HG02885 (cell line): ENCODE results near the gene TP53BP1.

Source experiments
- ATAC-seq: cut with Tn5 transposase; IDR thresholded peaks from one replicate; pipeline ENCODE4 v1.9.1; 2021; ENCODE audit warnings: mild to moderate bottlenecking; ENCODE audit not compliant: unreplicated experiment, poor library complexity

TP53BP1 gene

DNA sequence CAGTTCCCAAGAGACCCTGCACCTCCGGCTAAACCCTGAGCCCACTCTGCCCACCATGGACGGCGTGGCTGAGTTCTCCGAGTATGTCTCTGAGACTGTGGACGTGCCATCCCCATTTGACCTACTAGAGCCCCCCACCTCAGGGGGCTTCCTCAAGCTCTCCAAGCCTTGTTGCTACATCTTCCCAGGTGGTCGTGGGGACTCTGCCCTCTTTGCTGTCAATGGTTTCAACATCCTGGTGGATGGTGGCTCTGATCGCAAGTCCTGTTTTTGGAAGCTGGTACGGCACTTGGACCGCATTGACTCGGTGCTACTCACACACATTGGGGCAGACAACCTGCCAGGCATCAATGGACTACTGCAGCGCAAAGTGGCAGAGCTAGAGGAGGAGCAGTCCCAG is 28.5 kb upstream of the TP53BP1 start:
- no peak for ATAC-seq

DNA sequence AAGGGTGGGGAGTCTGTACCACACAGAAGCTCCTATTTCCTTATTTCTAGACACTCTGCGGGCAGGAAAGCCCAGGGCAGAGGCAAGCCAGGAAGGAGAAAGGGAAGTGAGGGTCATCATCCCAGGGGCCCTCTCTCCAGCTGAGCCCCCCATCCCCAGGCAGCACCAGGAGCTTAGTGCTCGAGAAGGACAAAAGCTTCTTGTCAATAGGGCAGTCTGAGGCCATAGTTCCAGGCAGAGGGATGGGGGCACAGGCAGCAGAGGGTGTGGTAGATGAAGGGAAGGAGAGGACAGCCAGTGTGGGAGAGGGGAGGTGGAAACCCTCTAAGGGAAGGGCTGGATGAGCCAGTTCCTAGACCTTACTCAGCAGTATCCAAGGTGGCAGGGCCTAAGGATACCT is 27.2 kb upstream of the TP53BP1 start:
- ATAC-seq = no peak

DNA sequence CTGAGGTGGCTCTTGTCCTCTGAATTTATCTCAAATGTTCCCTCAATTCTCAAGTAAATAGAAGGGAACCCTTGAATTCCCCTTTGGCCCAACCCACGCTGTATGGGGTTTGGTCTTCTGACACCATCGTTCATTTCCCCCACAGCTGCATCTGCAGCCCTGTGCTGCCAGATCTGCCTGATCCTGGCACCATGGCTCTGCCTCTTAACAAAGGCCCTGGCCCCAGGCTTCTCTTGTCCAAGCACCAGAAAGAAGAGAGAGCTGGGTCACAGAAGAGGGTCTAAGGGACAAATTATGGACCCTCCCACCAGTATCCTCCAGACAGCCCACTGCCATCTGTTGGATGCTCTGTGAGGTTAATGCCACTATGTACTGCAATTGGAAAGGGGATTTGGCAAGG is 26.2 kb upstream of the TP53BP1 start:
- no peak for ATAC-seq

DNA sequence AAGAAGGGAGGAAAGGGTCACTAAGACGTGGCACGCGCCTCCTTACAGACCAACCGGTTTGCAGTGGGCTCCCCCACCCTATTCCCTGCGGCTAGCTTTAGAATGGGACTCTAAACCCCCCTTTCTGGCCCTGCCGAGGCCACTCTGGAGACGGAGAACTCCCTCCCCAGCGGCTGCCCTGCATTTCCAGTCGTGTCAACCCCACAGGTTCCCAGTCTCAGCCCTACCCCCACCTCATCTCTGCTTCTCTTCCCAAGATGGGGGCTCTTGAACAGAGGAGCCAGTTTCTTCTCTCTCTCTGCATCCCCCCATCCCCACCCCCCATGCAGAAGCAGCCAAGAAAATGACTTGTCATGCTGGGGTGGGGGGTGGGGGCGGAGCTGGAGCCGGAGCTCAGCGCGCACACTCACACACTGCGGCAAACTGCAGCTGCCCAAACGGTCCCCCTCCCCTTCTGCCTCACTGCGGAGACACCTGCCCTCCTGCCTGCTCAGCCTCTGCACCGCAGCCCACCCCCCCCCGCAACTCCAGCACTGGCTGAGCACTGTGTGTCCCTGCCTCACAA is 25.3 kb upstream of the TP53BP1 start:
- ATAC-seq = no peak

DNA sequence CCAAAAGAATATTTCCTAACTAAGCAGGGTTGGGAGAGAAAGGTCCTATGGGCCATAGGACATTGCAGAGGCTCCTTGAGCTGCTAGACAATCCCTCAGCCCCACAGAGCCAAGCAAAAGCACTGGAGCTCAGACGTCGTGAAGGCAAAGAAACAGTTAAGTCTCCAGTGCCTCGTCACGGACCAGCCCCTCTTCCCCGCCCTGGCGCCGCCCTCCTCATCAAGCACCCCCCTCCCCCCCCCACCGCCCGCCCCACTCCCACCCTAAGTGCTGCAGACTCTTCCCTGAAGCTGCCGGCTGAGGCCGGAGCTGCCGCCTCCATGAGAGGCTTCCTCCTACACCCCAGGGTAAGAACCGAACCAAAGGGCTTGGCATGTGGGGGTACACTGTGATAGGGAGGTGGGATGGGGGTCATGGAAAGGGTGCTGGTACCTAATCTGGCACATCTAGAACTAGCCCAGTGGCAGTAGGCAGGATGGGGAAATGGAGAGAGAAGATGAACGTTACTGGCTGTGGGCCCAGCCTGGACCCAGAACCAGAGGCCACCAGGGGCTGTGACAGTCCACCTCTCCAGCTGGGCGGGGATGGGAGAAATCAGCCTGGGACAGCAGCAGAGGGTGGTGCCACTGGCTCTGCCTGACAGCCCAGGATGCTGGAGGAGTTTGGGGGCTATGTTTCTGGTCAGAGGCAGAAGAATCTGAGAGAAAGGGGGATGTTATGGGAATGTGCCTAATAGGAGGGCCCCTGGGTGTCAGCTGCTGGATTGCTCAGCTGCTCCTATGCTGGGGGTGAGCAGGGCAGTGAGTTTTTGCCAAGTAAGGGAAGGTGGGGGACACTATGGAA is 24.6 kb upstream of the TP53BP1 start, which contains the start of gene MAP1A:
Gene MAP1A (plus strand): TSS at position 255 of the 843 bp plus-strand sequence. CDS start 3,866 bp downstream, outside the sequence.
- no peak for ATAC-seq

DNA sequence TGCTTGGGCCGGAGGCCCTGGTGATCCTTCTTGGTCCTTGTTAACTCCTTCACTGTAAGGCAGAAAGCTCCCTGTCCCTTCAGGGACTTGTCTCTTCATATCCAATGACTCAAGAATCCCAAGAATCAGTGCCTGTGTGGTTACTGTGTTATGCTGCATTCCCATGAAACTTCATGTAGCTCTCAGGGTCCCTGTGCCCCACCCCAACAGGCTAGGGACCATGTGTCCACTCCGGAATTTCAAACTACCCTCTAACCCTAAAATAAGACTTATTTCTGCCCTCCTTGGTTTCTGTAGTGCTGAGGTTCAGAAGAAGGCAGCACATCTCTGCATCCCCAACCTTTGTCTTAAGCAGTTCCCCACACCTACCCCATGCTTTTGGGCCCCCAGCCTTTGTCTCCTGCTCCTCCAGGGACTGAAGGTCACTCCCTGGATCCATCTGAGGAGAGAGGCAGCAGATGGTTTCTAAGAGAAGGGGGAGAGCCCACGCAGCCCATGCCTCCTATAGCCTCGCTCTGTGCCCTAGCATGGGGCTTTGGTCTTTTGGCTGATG is 23.9 kb upstream of the TP53BP1 start:
- ATAC-seq = no peak

DNA sequence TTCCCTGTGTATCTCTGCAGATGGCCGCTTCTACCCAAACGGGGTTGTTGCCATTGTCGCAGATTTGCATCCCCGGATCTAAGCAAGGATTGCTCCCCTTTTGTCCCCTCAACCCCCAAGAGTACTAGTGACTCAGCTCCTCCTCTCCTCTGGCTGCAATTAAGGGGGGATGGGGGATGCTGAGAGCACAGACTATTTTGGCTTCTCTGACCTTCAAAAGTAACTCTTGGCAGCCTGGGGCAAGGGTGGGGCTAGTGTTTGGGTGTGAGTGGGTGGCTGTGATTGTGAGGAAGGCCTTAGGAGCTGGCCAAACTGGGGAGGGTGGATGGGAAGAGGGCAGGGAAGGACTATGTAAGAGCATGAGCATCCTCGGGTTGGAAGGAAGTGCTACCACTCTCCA is 23.2 kb upstream of the TP53BP1 start:
- ATAC-seq = no peak

DNA sequence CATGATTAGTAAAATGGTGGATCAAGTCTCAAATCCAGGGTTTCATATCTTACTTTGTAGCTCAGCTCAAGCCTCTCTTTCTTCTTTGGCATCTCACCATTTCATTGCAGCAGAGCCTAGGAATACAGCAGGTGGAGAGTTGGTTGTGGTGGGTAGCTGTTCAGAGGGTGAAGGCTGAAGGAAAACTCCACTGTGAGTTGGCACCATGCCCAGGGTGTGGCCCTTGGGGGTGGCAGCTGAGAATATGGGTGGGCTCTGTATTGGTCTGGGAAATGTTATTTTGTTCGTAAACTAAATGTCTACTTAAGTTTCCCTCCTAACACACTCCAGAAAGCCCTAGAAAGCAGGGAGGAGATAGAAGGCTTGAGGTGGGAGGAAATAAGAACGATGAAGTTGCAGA is 22.8 kb upstream of the TP53BP1 start:
- no peak for ATAC-seq

DNA sequence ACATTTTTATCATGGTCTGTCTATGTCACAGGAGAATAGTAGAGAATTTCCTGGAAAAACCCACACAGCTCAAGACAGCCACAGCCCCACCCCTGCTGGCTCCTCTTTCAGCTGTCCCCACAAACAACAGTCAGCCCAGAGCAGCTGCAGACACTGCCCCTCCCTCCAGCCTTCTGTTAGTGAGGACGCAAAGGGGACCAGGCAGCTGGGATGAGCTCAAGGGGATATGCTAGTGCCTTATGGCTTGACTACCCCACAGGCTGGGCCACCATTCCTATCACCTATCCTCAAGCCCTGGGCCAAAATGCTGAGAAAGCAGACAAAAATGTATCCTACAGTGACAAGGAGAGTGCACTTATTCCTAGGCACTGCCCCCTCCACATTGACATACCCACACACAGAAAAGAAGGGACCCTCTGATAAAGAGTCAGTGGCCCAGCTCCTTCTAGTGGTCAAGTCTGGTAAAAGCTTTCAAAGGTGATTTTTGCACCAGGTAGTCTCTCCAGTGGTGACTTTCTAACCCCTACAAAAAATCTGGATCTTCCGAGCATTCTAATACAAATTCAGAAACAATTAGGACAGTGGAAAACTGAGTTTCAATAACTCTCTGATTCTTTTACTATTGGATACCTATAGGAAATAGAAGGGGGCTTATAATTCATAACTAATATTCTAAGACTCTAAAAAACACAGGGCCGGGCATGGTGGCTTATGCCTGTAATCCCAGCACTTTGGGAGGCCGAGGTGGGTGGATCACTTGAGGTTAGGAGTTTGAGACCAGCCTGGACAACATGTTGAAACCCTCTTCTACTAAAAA is 21.5 kb upstream of the TP53BP1 start:
- ATAC-seq = no peak

DNA sequence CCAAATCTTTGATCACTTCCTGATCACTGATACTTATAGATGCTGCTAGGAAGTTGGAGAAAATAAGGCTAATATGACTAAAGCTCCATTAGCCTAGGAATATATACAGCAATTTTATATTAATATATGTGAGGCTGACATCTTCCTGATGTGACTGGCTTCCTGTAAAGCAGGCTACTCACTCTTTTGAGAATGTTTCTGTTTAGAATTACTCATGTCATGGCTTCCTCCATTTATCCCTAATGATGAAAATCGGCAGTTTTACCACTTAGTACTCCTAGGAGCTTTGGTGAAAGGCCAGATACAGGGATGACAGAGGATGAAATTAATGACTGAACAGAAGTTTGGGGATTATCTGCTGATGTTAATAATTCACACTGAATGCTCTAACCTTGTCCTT is 20.6 kb upstream of the TP53BP1 start:
- no peak for ATAC-seq

DNA sequence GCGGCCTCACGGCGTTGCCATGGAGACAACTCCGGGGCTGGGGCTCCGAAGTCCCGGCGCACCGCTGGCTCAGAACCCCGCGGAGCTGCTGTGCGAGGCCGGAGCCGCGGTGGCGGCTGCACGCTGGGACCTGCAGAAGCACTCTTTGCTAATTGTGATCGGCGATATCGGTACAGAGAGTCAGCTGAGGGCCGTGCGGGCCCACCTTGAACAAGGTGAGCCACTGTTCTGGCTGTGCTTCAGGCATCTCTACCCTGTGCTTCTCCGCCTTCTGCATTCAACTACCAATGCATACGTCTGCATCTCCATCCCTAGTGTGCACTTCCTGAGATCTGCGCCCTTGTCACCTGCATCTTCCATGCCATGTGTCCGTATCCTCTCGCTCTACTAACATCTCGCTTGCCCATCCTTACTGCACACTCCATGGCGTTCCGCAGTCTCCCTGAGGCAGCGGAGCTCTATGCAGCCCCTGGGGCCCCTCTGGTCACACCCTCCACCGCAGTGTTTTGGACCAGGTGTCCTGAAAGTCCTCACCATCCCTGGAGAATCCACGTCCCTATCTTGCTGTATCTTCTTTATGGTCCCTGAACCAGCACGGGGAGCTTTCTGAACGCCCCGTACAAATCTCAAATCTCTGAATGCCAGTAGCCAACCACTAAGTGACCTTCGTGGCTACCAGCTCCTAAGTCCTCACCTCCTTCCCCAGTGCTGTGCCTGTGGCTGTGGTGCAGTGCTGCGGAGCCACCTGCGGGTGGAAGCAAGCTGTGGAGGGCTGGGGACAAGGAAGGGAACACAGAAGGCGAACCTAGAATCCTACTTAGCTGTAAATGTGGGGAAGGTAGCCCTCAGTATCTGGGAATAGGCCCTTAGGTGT is 18.3 kb upstream of the TP53BP1 start:
- ATAC-seq = no peak

DNA sequence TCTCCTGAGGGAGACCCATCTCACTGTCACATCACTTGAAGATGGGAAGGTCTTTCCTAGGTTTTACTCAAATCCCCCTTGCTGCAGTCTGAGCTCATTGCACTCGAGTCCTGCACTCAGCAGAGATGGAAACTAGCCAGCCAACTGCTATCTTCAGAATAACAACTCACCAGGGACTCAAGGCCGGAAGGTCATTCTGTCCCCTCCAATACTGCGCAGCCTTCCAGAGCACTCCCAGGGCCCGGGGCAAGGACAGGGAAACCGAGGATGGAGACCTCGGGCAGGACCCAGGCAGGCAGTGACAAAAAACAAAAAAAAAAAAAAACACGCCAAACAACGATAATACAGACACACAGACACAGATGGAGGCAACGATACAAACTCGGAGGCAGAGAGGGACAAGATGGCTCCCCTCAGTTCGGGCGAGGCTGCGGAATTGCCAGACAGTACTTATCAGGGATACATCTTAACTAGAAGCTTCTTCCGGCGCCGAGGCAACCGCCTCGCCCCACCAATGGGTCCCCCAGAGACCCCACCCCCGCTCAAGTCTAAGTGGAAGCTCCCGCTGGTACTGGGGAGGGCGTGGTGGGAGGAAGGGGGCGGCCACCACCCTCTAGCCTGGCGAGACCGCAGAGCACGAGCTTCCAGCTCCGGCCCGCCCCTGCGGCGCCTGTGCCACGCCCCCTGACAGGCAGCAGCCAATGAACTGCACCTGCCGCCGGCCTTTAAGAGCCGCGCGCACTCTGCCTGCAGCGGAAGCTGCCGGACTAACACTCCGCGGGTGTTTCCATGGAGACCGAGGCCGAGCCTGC is 17.4 kb upstream of the TP53BP1 start:
- ATAC-seq = peak; percentile 97

DNA sequence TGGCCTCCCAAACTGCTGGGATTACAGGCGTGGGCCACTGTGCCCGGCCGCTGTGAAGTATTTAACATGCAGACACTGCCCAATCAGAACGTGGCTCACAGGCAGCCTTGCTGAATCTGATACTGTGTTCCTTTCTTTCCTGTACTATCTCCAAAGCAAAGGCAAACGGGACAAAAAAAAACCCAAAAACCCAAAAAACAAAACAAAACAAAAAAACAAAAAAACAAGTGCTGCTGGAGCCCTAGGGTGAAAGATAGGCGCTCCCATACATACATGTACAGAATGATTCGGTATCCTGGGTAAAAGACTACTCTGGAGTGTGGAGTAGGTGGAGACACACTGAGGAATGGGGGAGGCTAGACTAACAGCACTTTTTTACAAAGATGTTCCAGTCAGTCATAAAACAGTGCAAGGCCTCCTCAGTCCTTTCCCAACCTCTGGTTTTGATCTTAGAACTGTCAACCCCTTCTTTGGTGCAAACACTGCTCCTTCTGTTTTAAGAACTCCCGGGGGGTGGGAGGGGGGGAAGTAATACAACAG is 16.8 kb upstream of the TP53BP1 start:
- ATAC-seq = no peak

DNA sequence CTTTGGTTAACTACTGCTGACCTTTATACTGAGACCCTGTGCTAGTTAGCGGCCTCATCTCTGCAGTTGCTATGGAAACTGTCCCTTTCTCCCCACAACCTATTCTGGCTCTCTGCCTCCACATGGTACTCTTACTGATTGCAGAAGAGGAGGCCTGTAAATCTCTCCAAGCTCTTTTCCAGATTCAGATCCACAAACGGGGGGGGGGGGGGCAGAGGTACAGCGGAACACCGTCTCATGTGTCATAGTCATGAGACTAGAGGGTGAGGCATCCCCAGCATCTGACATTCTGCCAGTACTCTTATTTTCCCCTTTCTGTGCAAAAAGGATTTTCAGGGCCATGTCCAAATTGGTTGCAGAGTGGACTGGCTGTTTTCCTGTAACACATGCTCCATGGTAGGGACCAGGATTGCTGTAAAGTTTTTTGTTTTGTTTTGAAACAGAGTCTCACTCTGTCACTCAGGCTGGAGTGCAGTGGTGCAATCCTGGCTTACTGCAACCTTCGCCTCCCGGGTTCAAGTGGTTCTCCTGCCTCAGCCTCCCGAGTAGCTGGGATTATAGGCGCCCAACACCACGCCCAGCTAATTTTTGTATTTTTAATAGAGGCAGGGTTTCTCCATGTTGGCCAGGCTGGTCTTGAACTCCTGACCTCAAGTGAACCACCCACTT is 16.2 kb upstream of the TP53BP1 start:
- no peak for ATAC-seq

DNA sequence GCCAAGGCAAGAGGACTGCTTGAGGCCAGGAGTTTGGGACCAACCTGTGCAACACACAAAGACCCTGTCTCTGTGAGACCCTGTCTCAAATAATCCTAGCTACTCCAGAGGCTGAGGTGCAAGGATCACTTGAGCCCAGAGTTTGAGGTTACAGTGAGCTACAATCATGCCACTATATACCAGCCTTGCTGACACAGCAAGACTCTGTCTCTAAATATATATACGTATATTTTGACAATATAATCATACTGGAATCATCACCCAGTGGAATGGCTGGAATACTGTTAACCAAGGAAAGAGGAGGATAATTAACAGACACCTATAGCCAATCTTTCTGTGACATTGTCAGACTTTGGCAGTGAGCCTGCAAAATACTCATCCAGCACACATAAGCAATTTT is 15.5 kb upstream of the TP53BP1 start:
- no peak for ATAC-seq

DNA sequence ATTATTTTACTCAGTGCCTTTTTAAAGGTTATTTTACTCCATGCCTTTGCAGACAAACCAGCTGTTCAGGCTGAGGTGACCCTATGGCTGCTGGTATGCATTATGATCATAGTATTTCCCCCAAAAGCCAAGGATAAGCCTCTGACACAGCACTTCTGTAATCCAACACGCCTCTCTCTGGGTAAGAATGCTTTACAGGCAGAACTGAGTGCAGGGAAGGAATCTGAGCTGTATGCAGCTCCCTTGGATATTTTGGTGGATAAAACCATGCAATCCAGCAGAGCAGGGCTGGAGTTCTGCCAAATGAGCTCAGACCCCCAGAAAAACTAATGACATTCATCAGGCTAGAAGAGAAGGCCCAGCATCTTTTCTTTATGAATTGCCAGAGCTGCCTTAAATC is 12.8 kb upstream of the TP53BP1 start:
- ATAC-seq = no peak

DNA sequence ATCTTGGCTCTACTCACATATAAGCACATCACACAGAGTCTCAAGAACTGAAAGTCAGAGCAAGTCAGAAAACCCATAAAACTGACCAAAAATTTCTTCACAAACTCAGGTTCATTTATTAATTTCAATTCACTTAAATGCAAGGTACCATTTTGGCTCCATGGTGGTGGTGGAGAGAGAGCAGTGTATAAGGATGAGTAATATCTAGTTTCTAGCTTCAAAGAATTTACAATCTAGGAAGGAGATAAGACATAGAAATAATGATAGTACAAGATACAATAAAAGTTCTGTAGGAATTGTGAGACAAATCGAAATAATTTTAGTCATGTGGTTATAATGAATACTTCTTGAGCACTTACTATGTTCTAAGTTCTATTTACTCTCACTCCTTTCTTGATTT is 6.7 kb upstream of the TP53BP1 start:
- no peak for ATAC-seq

DNA sequence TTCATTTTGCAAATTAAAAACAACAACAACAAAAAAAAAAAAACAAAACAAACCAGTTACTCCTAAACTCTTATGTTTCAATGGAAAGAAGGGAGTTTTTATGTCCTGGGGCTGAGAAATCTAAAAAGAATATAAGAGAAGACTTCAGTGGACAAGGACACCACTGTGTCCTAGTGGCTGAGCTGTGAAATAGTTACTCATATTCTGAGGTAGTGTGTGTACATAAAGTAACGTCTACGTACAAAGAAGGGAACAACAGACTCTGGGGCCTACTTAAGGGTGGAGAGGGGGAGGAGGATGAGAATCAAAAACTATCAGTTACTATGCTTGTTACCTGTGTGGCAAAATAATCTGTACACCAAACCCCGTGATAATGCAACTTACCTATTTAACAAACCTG is 6.0 kb upstream of the TP53BP1 start:
- ATAC-seq = no peak
